AG09309 (cell line): ENCODE measurements around the gene GPR15LG.
"Not testable (repeated sequence)": the region's sequence is repeated elsewhere in the genome, so short reads cannot be mapped to it uniquely, and the experiment has no call there.

Source experiments
- DNase-seq: peaks from one replicate; pipeline ENCODE4 v3.0.0-alpha.2; 2010; ENCODE audit warnings: low read depth
- H3K4me3 ChIP-seq: 2 replicates; pipeline ENCODE4 v1.5.1; 2011; ENCODE audit warnings: mild to moderate bottlenecking, low read depth, low read length, moderate library complexity; ENCODE audit not compliant: control insufficient read depth
- CTCF ChIP-seq: IDR thresholded peaks from 2 replicates; pipeline ENCODE4 v1.5.1; 2011; ENCODE audit warnings: mild to moderate bottlenecking, low read depth, low read length, inconsistent platforms; ENCODE audit not compliant: insufficient read depth, control insufficient read depth; ENCODE audit errors: missing control alignments

GPR15LG gene

GRCh38 chr10:84160663-84161362 lies 12.8 kb upstream of the GPR15LG start:
- no peak for TF ChIP-seq CTCF
- no peak overlapping the region for H3K4me3 ChIP-seq
- DNase-seq = no peak

- no peak for TF ChIP-seq CTCF
- no peak for DNase-seq
- H3K4me3 ChIP-seq = no peak overlapping the region
These were observed 9.6 kb upstream of the GPR15LG start for GRCh38 chr10:84163996-84164395.

GRCh38 chr10:84164442-84164841 lies 9.2 kb upstream of the GPR15LG start:
- H3K4me3 ChIP-seq = no peak overlapping the region
- no peak for TF ChIP-seq CTCF
- DNase-seq = no peak

- no peak for DNase-seq
- TF ChIP-seq CTCF = no peak
- no peak overlapping the region for H3K4me3 ChIP-seq
These were observed 6.8 kb upstream of the GPR15LG start for GRCh38 chr10:84166620-84167288.

GRCh38 chr10:84167289-84167653 lies 6.3 kb upstream of the GPR15LG start:
- not testable (repeated sequence) for H3K4me3 ChIP-seq, DNase-seq

GRCh38 chr10:84168382-84168781 lies 5.2 kb upstream of the GPR15LG start:
- not testable (repeated sequence) for DNase-seq, H3K4me3 ChIP-seq

GRCh38 chr10:84171237-84171636 lies 2.4 kb upstream of the GPR15LG start:
- not testable (repeated sequence) for H3K4me3 ChIP-seq, DNase-seq

- not testable (repeated sequence) for DNase-seq, H3K4me3 ChIP-seq
These were observed 1.7 kb upstream of the GPR15LG start for GRCh38 chr10:84171700-84172466.
